IPS-NIHi7 (cell line): Measurements from ENCODE around the gene ARSG.
A peak's percentile ranks its signal among the peaks of the same experiment; 100 is the strongest.
"Not testable (repeated sequence)": the region's sequence is repeated elsewhere in the genome, so short reads cannot be mapped to it uniquely, and the experiment has no call there.

Experiments used
- DNase-seq: peaks from one replicate; pipeline ENCODE4 v3.0.0; 2012; ENCODE audit warnings: mixed read lengths; ENCODE audit errors: extremely low spot score

The ARSG gene

GRCh38 chr17:68305142-68305541 is 13.8 kb downstream of the ARSG start:
- DNase-seq, result no peak

- DNase-seq, result no peak
Measured at GRCh38 chr17:68306819-68307218, 15.5 kb downstream of the ARSG start.

- DNase-seq, result no peak
Measured at GRCh38 chr17:68307443-68307842, 16.1 kb downstream of the ARSG start.

- DNase-seq, result not testable (repeated sequence)
Measured at GRCh38 chr17:68308486-68308885, 17.2 kb downstream of the ARSG start.

- DNase-seq, result not testable (repeated sequence)
Measured at GRCh38 chr17:68309066-68309670, 17.9 kb downstream of the ARSG start.

GRCh38 chr17:68310152-68310551 is 18.9 kb downstream of the ARSG start:
- no peak for DNase-seq

GRCh38 chr17:68314916-68315535 is 23.7 kb downstream of the ARSG start:
- DNase-seq, result no peak

GRCh38 chr17:68315930-68316329 is 24.6 kb downstream of the ARSG start:
- no peak for DNase-seq

GRCh38 chr17:68317458-68317857 is 26.2 kb downstream of the ARSG start:
- no peak for DNase-seq

GRCh38 chr17:68318103-68318991 is 27.1 kb downstream of the ARSG start:
- DNase-seq, result no peak

GRCh38 chr17:68319410-68320162 is 28.3 kb downstream of the ARSG start:
- DNase-seq, result no peak

- peak; percentile 59 for DNase-seq
Measured at GRCh38 chr17:68320311-68320865, 29.1 kb downstream of the ARSG start.

GRCh38 chr17:68320943-68321555 is 29.8 kb downstream of the ARSG start:
- DNase-seq, result no peak

GRCh38 chr17:68321556-68321954 is 30.3 kb downstream of the ARSG start:
- DNase-seq, result no peak

- no peak for DNase-seq
Measured at GRCh38 chr17:68322630-68323029, 31.3 kb downstream of the ARSG start.

- no peak for DNase-seq
Measured at GRCh38 chr17:68324114-68324513, 32.8 kb downstream of the ARSG start.

- DNase-seq, result no peak
Measured at GRCh38 chr17:68324654-68325336, 33.5 kb downstream of the ARSG start.

- DNase-seq, result no peak
Measured at GRCh38 chr17:68325961-68326360, 34.7 kb downstream of the ARSG start.

GRCh38 chr17:68326681-68327080 is 35.4 kb downstream of the ARSG start:
- no peak for DNase-seq

- no peak for DNase-seq
Measured at GRCh38 chr17:68327823-68328557, 36.7 kb downstream of the ARSG start.
